Measurements from ENCODE around the gene KIF2C.

GRCh38 chr1:44723064-44723463 is 16.6 kb upstream of the KIF2C start:
- TF ChIP-seq CTCF (IDR thresholded peaks at IDR 0.05; ENCODE audit: low read depth, low read length) (no peak), EZH2phosphoT487 (IDR thresholded peaks at IDR 0.05; ENCODE audit: low read depth) (no peak)

All from OCI-LY3 (cell line).